HG03575 (cell line): ENCODE results near the gene SPHK1.
"Not testable (repeated sequence)": the region's sequence is repeated elsewhere in the genome, so short reads cannot be mapped to it uniquely, and the experiment has no call there.

Source experiments
- ATAC-seq: cut with Tn5 transposase; IDR thresholded peaks from one replicate; pipeline ENCODE4 v1.9.1; 2021; ENCODE audit not compliant: unreplicated experiment, insufficient number of reproducible peaks, low FRiP score; ENCODE audit errors: extremely low read depth

Gene SPHK1

DNA sequence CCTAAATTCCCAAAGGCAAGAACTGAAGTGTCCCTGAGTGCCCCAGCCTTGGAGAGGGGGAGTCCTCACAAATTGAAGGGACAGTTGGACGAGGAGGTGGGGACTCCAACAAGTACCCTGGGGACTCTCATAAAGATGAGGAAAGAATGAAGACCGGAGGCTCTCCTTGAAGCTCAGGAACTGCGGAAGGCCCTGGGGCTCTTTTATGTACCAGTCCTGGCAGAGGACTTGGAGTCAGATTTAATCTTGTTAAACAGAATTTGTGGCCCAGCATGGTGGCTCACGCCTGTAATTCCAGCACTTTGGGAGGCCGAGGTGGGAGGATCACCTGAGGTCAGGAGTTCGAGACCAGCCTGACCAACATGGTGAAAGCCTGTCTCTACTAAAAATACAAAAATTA is 24.6 kb upstream of the SPHK1 start:
- not testable (repeated sequence) for ATAC-seq

DNA sequence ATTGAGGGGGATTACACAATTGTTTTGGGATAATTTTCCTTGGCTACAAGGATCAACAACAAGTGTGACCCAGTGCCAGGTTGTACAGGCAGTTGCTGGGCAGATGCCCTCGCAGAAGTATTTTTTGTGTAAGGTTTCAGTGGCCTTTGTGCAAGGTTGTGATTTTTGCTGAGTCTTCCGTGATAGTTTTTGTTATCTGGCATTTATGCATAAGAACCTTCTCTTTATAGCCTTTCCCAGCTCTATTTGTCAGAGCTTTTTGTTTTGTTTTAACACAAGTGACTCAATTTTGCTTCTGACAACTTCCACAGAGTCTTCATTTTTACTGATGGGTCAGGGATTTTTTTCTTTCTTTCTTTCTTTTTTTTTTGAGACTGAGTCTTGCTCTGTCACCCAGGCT is 23.9 kb upstream of the SPHK1 start:
- no peak for ATAC-seq

GRCh38 chr17:76363107-76363842 is 21.1 kb upstream of the SPHK1 start:
- ATAC-seq: no peak

DNA sequence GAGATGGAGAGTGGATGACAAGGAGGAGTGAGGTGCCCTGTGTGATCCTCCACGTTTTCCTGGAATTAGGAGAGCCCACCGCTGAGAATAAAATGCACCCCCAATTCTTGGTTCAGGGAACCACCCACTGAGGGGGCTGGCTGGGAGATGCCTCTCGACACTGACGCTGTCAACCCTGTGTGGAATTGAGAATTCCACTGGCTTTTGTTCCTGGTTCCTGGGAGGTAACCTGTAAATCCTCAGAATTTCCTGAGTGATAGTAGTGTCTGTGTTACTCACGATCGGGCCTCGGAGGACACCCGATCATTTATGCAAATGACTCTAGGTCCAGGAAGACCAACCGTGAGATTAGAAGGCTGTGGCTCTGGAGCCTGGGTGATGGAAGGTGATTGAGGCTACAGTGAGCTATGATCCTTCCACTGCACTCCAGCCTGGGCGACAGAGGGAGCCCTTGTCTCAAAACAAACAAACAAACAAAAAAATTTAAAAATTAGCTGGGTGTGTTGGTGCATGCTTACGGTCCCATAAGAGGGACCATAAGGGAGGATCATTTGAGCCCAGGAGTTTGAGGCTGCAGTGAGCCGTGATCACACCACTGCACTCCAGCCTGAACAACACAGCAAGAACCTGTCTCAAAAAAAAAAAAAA is 19.0 kb upstream of the SPHK1 start:
- ATAC-seq: no peak

DNA sequence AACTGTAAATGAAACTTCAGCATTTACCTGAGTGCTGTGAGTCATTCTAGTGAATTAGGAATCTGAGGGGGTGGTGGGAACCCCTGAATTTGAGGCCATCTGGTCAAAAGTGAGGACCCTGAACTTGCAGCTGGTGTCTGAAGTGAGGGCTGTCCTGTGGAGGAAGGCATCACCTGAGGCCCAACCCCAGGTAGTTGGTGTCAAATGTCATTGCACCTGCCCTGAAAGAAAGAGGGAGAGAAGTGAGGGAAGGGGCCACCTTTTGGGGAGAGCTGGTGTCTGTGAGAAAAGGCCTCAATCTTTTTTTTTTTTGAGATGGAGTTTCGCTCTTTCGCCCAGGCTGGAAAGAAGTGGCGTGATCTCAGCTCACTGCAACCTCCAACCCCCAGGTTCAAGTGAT is 18.2 kb upstream of the SPHK1 start:
- no peak for ATAC-seq

DNA sequence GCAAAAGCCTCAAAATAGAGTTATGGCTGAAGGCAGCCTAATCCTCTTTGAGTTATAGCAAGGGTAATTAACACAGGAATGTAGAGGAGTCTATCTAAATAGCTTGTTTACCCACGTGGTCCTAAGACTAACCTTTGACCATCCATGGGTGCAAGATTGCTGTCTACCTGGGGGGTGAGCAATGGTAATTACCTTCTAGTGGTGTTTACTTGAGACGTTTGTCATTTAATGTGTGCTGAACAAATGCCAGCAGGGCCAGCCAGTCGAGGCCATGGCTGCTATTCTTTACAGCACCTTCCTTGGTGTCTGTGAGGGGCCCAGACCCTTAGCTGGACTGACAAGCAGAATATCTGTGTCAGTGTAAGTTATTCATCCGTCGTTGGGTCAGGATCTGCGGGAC is 16.8 kb upstream of the SPHK1 start:
- no peak for ATAC-seq

DNA sequence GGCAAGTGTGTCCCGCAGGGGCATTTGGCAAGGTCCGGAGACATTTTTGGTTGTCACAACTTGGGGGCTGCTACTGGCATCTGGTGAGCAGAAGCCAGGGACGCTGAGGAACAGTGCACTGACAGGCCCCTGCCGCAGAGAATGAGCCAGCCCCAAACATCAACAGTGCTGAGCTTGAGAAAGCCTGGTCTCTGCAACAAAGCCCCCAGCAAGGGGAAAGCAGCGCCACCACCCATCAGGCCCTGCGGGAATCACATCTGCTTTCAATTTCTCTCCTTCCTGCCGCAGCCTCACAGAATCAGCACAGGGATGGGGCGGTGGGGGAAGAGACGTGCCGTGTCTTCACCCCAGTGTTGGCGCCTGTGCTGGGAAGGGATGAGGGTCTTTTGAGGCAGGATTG is 15.9 kb upstream of the SPHK1 start:
- no peak for ATAC-seq

DNA sequence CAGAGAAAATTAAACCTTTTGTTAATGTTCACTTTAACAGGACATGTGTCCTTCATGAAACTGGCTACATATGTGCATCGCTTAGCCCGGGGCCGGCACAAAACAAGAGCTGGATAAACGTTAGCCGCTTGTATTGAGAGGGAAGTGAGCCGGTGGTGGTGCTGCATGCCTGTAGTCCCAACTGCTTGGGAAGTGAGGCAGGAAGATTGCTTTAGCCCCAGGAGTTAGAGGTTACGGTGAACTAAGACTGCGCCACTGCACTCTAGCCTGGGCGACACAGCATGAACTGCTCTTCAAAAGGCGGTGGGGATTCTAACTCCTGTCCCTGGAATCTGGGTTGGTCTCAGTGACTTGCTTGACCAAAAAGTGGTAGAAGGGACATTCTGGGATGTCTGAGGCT is 15.0 kb upstream of the SPHK1 start:
- no peak for ATAC-seq

GRCh38 chr17:76369804-76370203 is 14.6 kb upstream of the SPHK1 start:
- ATAC-seq: no peak

DNA sequence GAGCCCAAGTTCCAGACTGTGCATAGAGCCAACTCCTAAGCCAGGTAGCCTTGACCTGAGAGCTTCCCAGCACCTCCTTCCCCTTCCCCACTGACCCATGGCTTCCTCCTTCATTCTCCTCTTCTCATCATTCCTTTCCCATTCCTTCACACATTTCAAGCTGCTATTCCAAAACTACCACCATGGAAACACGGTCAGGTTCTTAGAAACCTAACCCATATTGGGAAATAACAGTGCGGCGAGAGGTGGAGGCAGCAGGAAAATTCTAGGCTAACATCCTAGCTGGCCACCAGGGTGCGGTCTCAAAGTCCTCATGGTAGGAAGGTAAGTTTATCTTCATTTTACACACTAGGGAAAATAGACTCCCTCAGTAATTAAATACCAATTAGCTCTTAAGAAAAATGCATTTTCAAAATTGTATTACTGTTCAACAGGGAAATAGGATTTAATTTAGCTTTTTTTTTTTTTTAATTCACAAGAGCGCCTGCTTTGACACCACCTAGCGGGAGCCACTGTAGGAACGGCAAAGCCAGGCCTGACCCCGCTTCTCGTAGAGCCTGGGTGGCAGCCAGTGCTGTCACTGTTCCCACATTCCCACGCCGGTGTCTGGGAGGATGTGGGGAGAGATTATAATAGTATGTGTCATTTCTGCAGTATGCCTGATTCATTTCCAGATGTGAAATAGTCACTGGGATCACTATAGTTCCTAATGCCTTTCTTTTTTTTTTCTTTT is 14.0 kb upstream of the SPHK1 start:
- no peak for ATAC-seq

GRCh38 chr17:76371656-76372628 is 12.5 kb upstream of the SPHK1 start:
- no peak for ATAC-seq

DNA sequence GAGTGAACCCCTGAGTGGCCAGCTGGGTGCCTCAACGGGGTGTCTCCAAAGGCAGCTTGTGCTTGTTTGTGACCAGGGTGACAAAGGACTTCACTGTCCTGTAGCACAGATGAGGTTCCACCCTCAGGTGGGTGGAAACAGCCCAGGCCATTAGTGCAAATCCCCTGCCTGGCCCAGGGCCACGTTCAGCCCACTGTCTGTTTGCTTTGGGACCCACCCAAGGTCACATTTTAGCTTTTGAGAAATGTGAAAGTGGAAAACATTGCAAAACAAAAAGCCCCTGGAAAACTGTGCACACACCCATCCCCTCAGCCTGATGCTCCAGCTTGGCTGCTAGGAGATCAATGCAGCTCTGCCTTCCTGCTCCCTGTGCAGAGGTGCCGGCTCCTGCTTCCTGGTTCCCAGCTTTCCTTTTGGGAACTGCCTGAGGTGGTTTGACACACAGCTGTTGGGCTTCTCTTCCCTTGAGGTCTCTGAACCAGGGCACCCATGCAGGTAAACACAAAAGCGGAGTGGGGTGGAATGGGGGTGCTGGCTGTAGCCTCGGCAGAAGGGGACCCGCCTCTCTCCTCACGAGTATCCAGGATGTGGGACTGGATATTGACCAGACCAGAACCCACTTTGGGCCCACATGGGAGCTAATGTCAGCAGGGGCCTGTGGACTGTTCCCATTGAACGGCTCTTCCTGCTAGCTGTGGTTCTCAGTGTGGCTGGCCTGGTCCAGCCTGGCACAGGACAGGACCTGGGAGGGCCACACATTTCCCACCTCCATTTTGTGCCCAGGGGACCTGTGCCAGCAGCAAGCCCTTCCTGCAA is 7.9 kb upstream of the SPHK1 start:
- no peak for ATAC-seq

GRCh38 chr17:76378548-76379274 is 5.7 kb upstream of the SPHK1 start:
- no peak for ATAC-seq

GRCh38 chr17:76379275-76379641 is 5.2 kb upstream of the SPHK1 start:
- no peak for ATAC-seq

- no peak for ATAC-seq
Observed at GRCh38 chr17:76379646-76380376, 4.6 kb upstream of the SPHK1 start.

- ATAC-seq: no peak
Observed at GRCh38 chr17:76381633-76382350, 2.6 kb upstream of the SPHK1 start.
